WTC11 (cell line): ENCODE results near the gene TJAP1. TPM values are rescaled to one million over a fixed set of nuclear protein-coding genes. Genes with fewer than 3 reads are reported as not detected.

ENCODE experiments used
- ATAC-seq: fragments of 200-7000 bp; cut with Tn5 transposase; 2 replicates; pipeline ENCODE4 v1.10.0; 2021; ENCODE audit warnings: mild to moderate bottlenecking, moderate library complexity
- CTCF ChIA-PET: fragments of 300-600 bp; sonication (Branson Sonifier 250); formaldehyde crosslinking; loops from one replicate; lab custom pipeline; 2021; ENCODE audit warnings: antibody characterized with exemption; lab: Charles Lee
- POLR2A ChIA-PET: fragments of 350-600 bp; sonication (Branson Sonifier 250); formaldehyde crosslinking; loops from one replicate; lab custom pipeline; 2021; ENCODE audit warnings: antibody characterized with exemption; lab: Charles Lee
- DNase-seq: peaks from one replicate; pipeline ENCODE4 v3.0.0; 2021; ENCODE audit warnings: low spot score
- H3K27ac Mint-ChIP-seq: 2 replicates; pipeline ENCODE4 v1.8.0; 2021; ENCODE audit warnings: mixed read lengths
- H3K27me3 Mint-ChIP-seq: 2 replicates; pipeline ENCODE4 v1.8.0; 2021; ENCODE audit warnings: low read depth, mild to moderate bottlenecking, moderate library complexity, mixed read lengths
- H3K36me3 Mint-ChIP-seq: 2 replicates; pipeline ENCODE4 v1.8.0; 2021; ENCODE audit warnings: mixed read lengths
- H3K4me1 Mint-ChIP-seq: 2 replicates; pipeline ENCODE4 v1.8.0; 2022; ENCODE audit warnings: mixed read lengths
- H3K4me3 Mint-ChIP-seq: 2 replicates; pipeline ENCODE4 v1.8.0; 2021; ENCODE audit warnings: mild to moderate bottlenecking, moderate library complexity, mixed read lengths
- H3K9me3 Mint-ChIP-seq: 2 replicates; pipeline ENCODE4 v1.8.0; 2021; ENCODE audit warnings: mixed read lengths
- AR ChIP-seq: fragments of 250-450 bp; sonication (Bioruptor Pico); IDR thresholded peaks from 2 replicates; pipeline ENCODE4 v1.9.0; 2021; ENCODE audit warnings: mild to moderate bottlenecking
- ATF1 ChIP-seq: sonication (generic); formaldehyde crosslinking; IDR thresholded peaks from 2 replicates; pipeline ENCODE4 v1.8.1; 2023; ENCODE audit warnings: mild to moderate bottlenecking, moderate library complexity, missing genetic modification reagents
- CREM ChIP-seq: sonication (generic); formaldehyde crosslinking; IDR thresholded peaks from 2 replicates; pipeline ENCODE4 v1.8.1; 2022; ENCODE audit warnings: mild to moderate bottlenecking, missing genetic modification reagents, moderate library complexity
- ESRRA ChIP-seq: sonication (generic); formaldehyde crosslinking; IDR thresholded peaks from 2 replicates; pipeline ENCODE4 v1.8.1; 2022; ENCODE audit warnings: mild to moderate bottlenecking, missing genetic modification reagents, borderline replicate concordance
- FOXP1 ChIP-seq: sonication (generic); formaldehyde crosslinking; IDR thresholded peaks from 2 replicates; pipeline ENCODE4 v1.8.0; 2022; ENCODE audit warnings: missing genetic modification reagents, mild to moderate bottlenecking, moderate library complexity, borderline replicate concordance
- IRF2 ChIP-seq: sonication (generic); formaldehyde crosslinking; IDR thresholded peaks from 2 replicates; pipeline ENCODE4 v1.8.0; 2022; ENCODE audit warnings: low read depth, missing genetic modification reagents, borderline replicate concordance
- JAZF1 ChIP-seq: fragments of 250-450 bp; sonication (Bioruptor Pico); IDR thresholded peaks from 2 replicates; pipeline ENCODE4 v1.9.0; 2021; ENCODE audit warnings: moderate library complexity, mild to moderate bottlenecking, inconsistent platforms
- MLX ChIP-seq: sonication (generic); formaldehyde crosslinking; IDR thresholded peaks from 2 replicates; pipeline ENCODE4 v1.8.1; 2023; ENCODE audit warnings: mild to moderate bottlenecking, missing genetic modification reagents, moderate library complexity
- MYBL2 ChIP-seq: sonication (generic); formaldehyde crosslinking; IDR thresholded peaks from 2 replicates; pipeline ENCODE4 v1.8.1; 2023; ENCODE audit warnings: mild to moderate bottlenecking, moderate library complexity, missing genetic modification reagents
- NFATC4 ChIP-seq: fragments of 250-450 bp; sonication (Bioruptor Pico); IDR thresholded peaks from 2 replicates; pipeline ENCODE4 v1.9.0; 2021; ENCODE audit warnings: mild to moderate bottlenecking
- PRRX2 ChIP-seq: fragments of 250-450 bp; sonication (Bioruptor Pico); IDR thresholded peaks from 2 replicates; pipeline ENCODE4 v1.8.0; 2021; ENCODE audit warnings: mild to moderate bottlenecking
- SMAD3 ChIP-seq: sonication (generic); formaldehyde crosslinking; IDR thresholded peaks from 2 replicates; pipeline ENCODE4 v1.8.0; 2022; ENCODE audit warnings: missing genetic modification reagents, mild to moderate bottlenecking, borderline replicate concordance
- SP1 ChIP-seq: sonication (generic); formaldehyde crosslinking; conservative IDR thresholded peaks from 2 replicates; pipeline ENCODE4 v1.8.1; 2022; ENCODE audit warnings: missing genetic modification reagents
- TCF7 ChIP-seq: sonication (generic); formaldehyde crosslinking; IDR thresholded peaks from 2 replicates; pipeline ENCODE4 v1.8.0; 2022; ENCODE audit warnings: mild to moderate bottlenecking, low read depth, missing genetic modification reagents, moderate library complexity
- USF1 ChIP-seq: sonication (generic); formaldehyde crosslinking; IDR thresholded peaks from 2 replicates; pipeline ENCODE4 v1.8.0; 2022; ENCODE audit warnings: mild to moderate bottlenecking, missing genetic modification reagents
- USF2 ChIP-seq: sonication (generic); formaldehyde crosslinking; IDR thresholded peaks from 2 replicates; pipeline ENCODE4 v1.8.1; 2023; ENCODE audit warnings: mild to moderate bottlenecking, missing genetic modification reagents, moderate library complexity
- ZNF281 ChIP-seq: sonication (generic); formaldehyde crosslinking; IDR thresholded peaks from 2 replicates; pipeline ENCODE4 v1.8.0; 2023; ENCODE audit warnings: mild to moderate bottlenecking, missing genetic modification reagents
- ZNF512 ChIP-seq: sonication (generic); formaldehyde crosslinking; IDR thresholded peaks from 2 replicates; pipeline ENCODE4 v1.8.1; 2022; ENCODE audit warnings: missing genetic modification reagents, borderline replicate concordance
- ZNF532 ChIP-seq: fragments of 250-450 bp; sonication (Bioruptor Pico); IDR thresholded peaks from 2 replicates; pipeline ENCODE4 v1.9.0; 2021; ENCODE audit warnings: mild to moderate bottlenecking, borderline replicate concordance
- total RNA-seq: library from RNA; stranded (reverse); gene quantifications from 3 replicates; pipeline ENCODE4 v1.2.3, GENCODE V29; 2021

Gene TJAP1
- total RNA-seq, 1 experiment from 2014 or later = 40.4 TPM

- TF ChIP-seq MLX (CRISPR knock-in tag) (no peak), AR (CRISPR knock-in tag) (no peak), IRF2 (CRISPR knock-in tag) (no peak), FOXP1 (CRISPR knock-in tag) (no peak), ATF1 (CRISPR knock-in tag) (no peak), TCF7 (CRISPR knock-in tag) (no peak)
Observed at GRCh38 chr6:43516367-43516696, 39.0 kb downstream of the TJAP1 start (continued).

- Mint-ChIP-seq H3K27ac (no peak within 1 kb of the TSS; the same call in 1 of the 2 replicates), H3K27me3 (no peaks in the 10 kb centered on the region)
- POLR2A ChIA-PET = interaction anchor here (0.6 to 1.1 kb wide), 2 partner anchors 15 to 61 kb away, joined by 3 read pairs; no protein-coding TSS in a partner anchor
- TF ChIP-seq ESRRA (no peak), MYBL2 (CRISPR knock-in tag) (no peak), SMAD3 (CRISPR knock-in tag) (peak; percentile 26; the same call in 1 of the 2 replicates), CREM (no peak), ZNF281 (CRISPR knock-in tag) (no peak), SP1 (no peak), USF2 (CRISPR knock-in tag) (no peak), NFATC4 (CRISPR knock-in tag) (no peak), ZNF532 (no peak), USF1 (peak; percentile 23; the same call in 1 of the 2 replicates), JAZF1 (CRISPR knock-in tag) (no peak), ZNF512 (CRISPR knock-in tag) (no peak), PRRX2 (CRISPR knock-in tag) (no peak)
Observed at GRCh38 chr6:43516697-43517504, 39.5 kb downstream of the TJAP1 start, which contains the start of the genes POLR1C and YIPF3. Gene POLR1C, plus strand, starts transcription at chr6:43517089. Its CDS starts 21 bp downstream, at chr6:43517110. Gene YIPF3, minus strand, starts transcription at chr6:43516926. Its CDS starts 119 bp downstream, at chr6:43516807.

More at GRCh38 chr6:43516697-43517504, 39.5 kb downstream of the TJAP1 start, which contains the start of the genes POLR1C and YIPF3:
- Mint-ChIP-seq H3K36me3 (peaks cover 41% of the 10 kb centered on the region), H3K9me3 (no peaks in the 10 kb centered on the region), H3K4me3 (no peak within 1 kb of the TSS), H3K4me1 (peaks cover 21% of the 10 kb centered on the region)
- CTCF ChIA-PET = interaction anchor here (0.6 to 1.7 kb wide), 5 partner anchors 9 to 92 kb away, joined by 3 to 9 read pairs (median 3); no protein-coding TSS in a partner anchor
- DNase-seq (peak; percentile 95), ATAC-seq (peak; percentile 91)
